GM23338 (cell line): ENCODE data around the gene MBD5.

Experiments
- CREB1 ChIP-seq: fragments of 250-450 bp; sonication (Bioruptor Pico); IDR thresholded peaks from 2 replicates; pipeline ENCODE4 v1.5.0; 2020; ENCODE audit warnings: low read depth, mild to moderate bottlenecking, moderate library complexity
- EZH2 ChIP-seq: fragments of 200-600 bp; sonication (generic); IDR thresholded peaks from one replicate; pipeline ENCODE4 v1.8.0; 2017; ENCODE audit warnings: antibody characterized with exemption, mild to moderate bottlenecking, low read depth; ENCODE audit not compliant: unreplicated experiment
- EZH2phosphoT487 ChIP-seq: fragments of 200-600 bp; sonication (generic); IDR thresholded peaks from one replicate; pipeline ENCODE4 v1.8.1; 2018; ENCODE audit warnings: antibody characterized with exemption; ENCODE audit not compliant: unreplicated experiment
- POLR2AphosphoS5 ChIP-seq: IDR thresholded peaks from 2 replicates; pipeline ENCODE4 v1.6.1; 2016; ENCODE audit warnings: antibody characterized with exemption, low read depth
- REST ChIP-seq: IDR thresholded peaks from one replicate; pipeline ENCODE4 v1.6.1; 2018; ENCODE audit warnings: antibody characterized with exemption; ENCODE audit not compliant: unreplicated experiment
- TF ChIP-seq, protein P1 (sequence below), 2 experiments: fragments of 200-600 bp in 1 of 2; sonication (generic) in 1 of 2; conservative IDR thresholded peaks; 2 replicates each; pipeline versions ENCODE4 v1.5.1 to v1.6.1; 2016 to 2017; ENCODE audit warnings: antibody characterized with exemption in 2 of 2, low read depth in 2 of 2, mild to moderate bottlenecking in 2 of 2, moderate library complexity in 1 of 2
- TF ChIP-seq, protein P2 (sequence below): IDR thresholded peaks from 2 replicates; pipeline ENCODE4 v1.6.1; 2016; ENCODE audit warnings: antibody characterized with exemption

- TF ChIP-seq, protein P1, sequence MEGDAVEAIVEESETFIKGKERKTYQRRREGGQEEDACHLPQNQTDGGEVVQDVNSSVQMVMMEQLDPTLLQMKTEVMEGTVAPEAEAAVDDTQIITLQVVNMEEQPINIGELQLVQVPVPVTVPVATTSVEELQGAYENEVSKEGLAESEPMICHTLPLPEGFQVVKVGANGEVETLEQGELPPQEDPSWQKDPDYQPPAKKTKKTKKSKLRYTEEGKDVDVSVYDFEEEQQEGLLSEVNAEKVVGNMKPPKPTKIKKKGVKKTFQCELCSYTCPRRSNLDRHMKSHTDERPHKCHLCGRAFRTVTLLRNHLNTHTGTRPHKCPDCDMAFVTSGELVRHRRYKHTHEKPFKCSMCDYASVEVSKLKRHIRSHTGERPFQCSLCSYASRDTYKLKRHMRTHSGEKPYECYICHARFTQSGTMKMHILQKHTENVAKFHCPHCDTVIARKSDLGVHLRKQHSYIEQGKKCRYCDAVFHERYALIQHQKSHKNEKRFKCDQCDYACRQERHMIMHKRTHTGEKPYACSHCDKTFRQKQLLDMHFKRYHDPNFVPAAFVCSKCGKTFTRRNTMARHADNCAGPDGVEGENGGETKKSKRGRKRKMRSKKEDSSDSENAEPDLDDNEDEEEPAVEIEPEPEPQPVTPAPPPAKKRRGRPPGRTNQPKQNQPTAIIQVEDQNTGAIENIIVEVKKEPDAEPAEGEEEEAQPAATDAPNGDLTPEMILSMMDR (conservative IDR thresholded peaks at IDR 0.05; ENCODE audit: low read depth in 2 of 2), result no peak
- TF ChIP-seq POLR2AphosphoS5, result no peak
- no peak for TF ChIP-seq EZH2
- no peak for TF ChIP-seq EZH2phosphoT487
- TF ChIP-seq, protein P2, sequence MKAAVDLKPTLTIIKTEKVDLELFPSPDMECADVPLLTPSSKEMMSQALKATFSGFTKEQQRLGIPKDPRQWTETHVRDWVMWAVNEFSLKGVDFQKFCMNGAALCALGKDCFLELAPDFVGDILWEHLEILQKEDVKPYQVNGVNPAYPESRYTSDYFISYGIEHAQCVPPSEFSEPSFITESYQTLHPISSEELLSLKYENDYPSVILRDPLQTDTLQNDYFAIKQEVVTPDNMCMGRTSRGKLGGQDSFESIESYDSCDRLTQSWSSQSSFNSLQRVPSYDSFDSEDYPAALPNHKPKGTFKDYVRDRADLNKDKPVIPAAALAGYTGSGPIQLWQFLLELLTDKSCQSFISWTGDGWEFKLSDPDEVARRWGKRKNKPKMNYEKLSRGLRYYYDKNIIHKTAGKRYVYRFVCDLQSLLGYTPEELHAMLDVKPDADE, result no peak
- TF ChIP-seq REST, result no peak
- no peak for TF ChIP-seq CREB1 (CRISPR knock-in tag)
Observed at GRCh38 chr2:148362144-148362796, 341.4 kb downstream of the MBD5 start.
